ENCODE results near the gene TMEM260. TPM values are rescaled to one million over a fixed set of nuclear protein-coding genes. Genes with fewer than 3 reads are reported as not detected.

Gene TMEM260
- total and polyA plus RNA-seq, 12 donors, result 9.1 to 26.6 (median 18.2) TPM

- Histone ChIP-seq H3K27me3 (no peaks in the 10 kb centered on the region), H3K36me3 (replicated peaks in 1 of 2) (no peaks in the 10 kb centered on the region), H3K27ac (no peak overlapping the region), H3K4me3 (no peak overlapping the region), H3K4me1 (replicated peaks in 1 of 2) (no peaks in the 10 kb centered on the region), H3K9me3 (replicated peaks in 1 of 3) (no peaks in the 10 kb centered on the region)
- intact Hi-C loops (cut with DNase I), result no loop called here
- TF ChIP-seq, protein P1, sequence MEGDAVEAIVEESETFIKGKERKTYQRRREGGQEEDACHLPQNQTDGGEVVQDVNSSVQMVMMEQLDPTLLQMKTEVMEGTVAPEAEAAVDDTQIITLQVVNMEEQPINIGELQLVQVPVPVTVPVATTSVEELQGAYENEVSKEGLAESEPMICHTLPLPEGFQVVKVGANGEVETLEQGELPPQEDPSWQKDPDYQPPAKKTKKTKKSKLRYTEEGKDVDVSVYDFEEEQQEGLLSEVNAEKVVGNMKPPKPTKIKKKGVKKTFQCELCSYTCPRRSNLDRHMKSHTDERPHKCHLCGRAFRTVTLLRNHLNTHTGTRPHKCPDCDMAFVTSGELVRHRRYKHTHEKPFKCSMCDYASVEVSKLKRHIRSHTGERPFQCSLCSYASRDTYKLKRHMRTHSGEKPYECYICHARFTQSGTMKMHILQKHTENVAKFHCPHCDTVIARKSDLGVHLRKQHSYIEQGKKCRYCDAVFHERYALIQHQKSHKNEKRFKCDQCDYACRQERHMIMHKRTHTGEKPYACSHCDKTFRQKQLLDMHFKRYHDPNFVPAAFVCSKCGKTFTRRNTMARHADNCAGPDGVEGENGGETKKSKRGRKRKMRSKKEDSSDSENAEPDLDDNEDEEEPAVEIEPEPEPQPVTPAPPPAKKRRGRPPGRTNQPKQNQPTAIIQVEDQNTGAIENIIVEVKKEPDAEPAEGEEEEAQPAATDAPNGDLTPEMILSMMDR (IDR thresholded peaks at IDR 0.05), result no peak
- no peak for TF ChIP-seq POLR2A (IDR thresholded peaks at IDR 0.05)
- no peak for DNase-seq
These were observed 10.4 kb upstream of the TMEM260 start for GRCh38 chr14:56569174-56569573.

DNA sequence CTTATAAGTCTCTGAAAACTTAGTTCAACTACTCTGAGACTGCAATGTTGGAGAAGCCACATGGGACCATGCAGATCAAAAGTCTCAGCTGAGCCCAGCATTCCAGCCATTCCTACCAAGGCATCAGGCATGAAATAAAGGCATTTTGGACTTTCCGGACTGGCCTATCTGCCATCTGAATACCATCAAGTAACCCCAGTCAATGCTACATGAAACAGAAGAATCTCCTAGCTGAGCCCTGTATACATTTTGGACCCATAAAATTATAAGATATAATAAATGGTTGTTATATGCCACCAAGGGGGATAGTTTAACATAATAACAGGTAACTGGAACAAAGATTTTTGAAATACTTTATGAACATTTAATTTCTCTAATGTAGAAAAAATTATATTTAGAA lies 9.3 kb upstream of the TMEM260 start:
- H3K27ac ChIP-seq, result no peak overlapping the region
- no peaks in the 10 kb centered on the region for H3K9me3 ChIP-seq (replicated peaks in 1 of 3)
- no peaks in the 10 kb centered on the region for H3K36me3 ChIP-seq (replicated peaks in 1 of 2)
- TF ChIP-seq, protein P1 (IDR thresholded peaks at IDR 0.05), result no peak
- no peak for TF ChIP-seq POLR2A (IDR thresholded peaks at IDR 0.05)
- H3K27me3 ChIP-seq, result no peaks in the 10 kb centered on the region
- DNase-seq, result no peak
- no peaks in the 10 kb centered on the region for H3K4me1 ChIP-seq (replicated peaks in 1 of 2)
- intact Hi-C loops (cut with DNase I), result no loop called here
- 73 to 95% (median 87%) methylated on average over 1 of the region's 1 CpG for WGBS, 4 donors
- no peak overlapping the region for H3K4me3 ChIP-seq

- Histone ChIP-seq H3K27ac (peak overlapping the region in 3 of 5 donors; percentile 80 to 92 (median 86)), H3K9me3 (replicated peaks in 1 of 3) (no peaks in the 10 kb centered on the region), H3K4me3 (peak overlapping the region; percentile 53 to 97 (median 88)), H3K36me3 (replicated peaks in 1 of 2) (no peaks in the 10 kb centered on the region), H3K4me1 (replicated peaks in 1 of 2) (peaks cover 8 to 37% of the 10 kb centered on the region in 2 donors), H3K27me3 (no peaks in the 10 kb centered on the region)
- TF ChIP-seq, protein P1 (IDR thresholded peaks at IDR 0.05), result no peak
- no peak for TF ChIP-seq POLR2A (IDR thresholded peaks at IDR 0.05)
- 3 to 4% (median 4%) methylated on average over 10 of the region's 10 CpGs for WGBS, 4 donors
- intact Hi-C loops (cut with DNase I), result no loop called here
- DNase-seq, result no peak
These were observed 668 bp downstream of the TMEM260 start for GRCh38 chr14:56580221-56580711.

GRCh38 chr14:56581041-56581727 lies 1.6 kb downstream of the TMEM260 start:
- H3K36me3 ChIP-seq (replicated peaks in 1 of 2), result no peaks in the 10 kb centered on the region
- H3K4me1 ChIP-seq (replicated peaks in 1 of 2), result peaks cover 8 to 37% of the 10 kb centered on the region in 2 donors
- H3K27ac ChIP-seq, result no peak overlapping the region
- H3K27me3 ChIP-seq, result no peaks in the 10 kb centered on the region
- H3K9me3 ChIP-seq (replicated peaks in 1 of 3), result no peaks in the 10 kb centered on the region
- WGBS, 4 donors, result 50 to 57% (median 55%) methylated on average over 6 of the region's 6 CpGs
- no peak for TF ChIP-seq POLR2A (IDR thresholded peaks at IDR 0.05)
- TF ChIP-seq, protein P1 (IDR thresholded peaks at IDR 0.05), result no peak
- H3K4me3 ChIP-seq, result peak overlapping the region in 1 of 4 donors; percentile 87
- DNase-seq, result no peak
- intact Hi-C loops (cut with DNase I), result no loop called here
